B cell (primary cell): Measurements from ENCODE around the gene SNTA1. TPM values are rescaled to one million over a fixed set of nuclear protein-coding genes. Genes with fewer than 3 reads are reported as not detected.

Experiments used
- ATAC-seq: fragments of 200-7000 bp; cut with Tn5 transposase; one replicate; pipeline ENCODE4 v1.10.0; 2021; ENCODE audit warnings: low read depth, mild to moderate bottlenecking, moderate number of reproducible peaks, moderate library complexity
- CTCF ChIA-PET: fragments of 350-600 bp; sonication (Branson Sonifier 250); formaldehyde crosslinking; loops from one replicate; lab custom pipeline; 2021; ENCODE audit warnings: antibody characterized with exemption, inconsistent platforms; lab: Charles Lee
- POLR2A ChIA-PET: fragments of 350-600 bp; sonication (Branson Sonifier 250); formaldehyde crosslinking; loops from one replicate; lab custom pipeline; 2021; ENCODE audit warnings: antibody characterized with exemption; lab: Charles Lee
- DNase-seq: peaks from one replicate; pipeline ENCODE4 v3.0.0; 2013
- H2AFZ ChIP-seq: 2 replicates; pipeline ENCODE4 v1.6.1; 2012; ENCODE audit warnings: mild to moderate bottlenecking, low read depth, low read length; ENCODE audit not compliant: insufficient read depth, poor library complexity, severe bottlenecking
- H3K27ac ChIP-seq, 2 donors: 1 replicate in 1 of 2; 2 replicates in 1 of 2; pipeline ENCODE4 v1.5.1; 2012 to 2013; ENCODE audit warnings: low read length in 2 of 2, mild to moderate bottlenecking in 2 of 2, moderate library complexity in 1 of 2
- H3K27me3 ChIP-seq, 4 experiments: fragments of 200-600 bp in 1 of 4; sonication (generic) in 1 of 4; replicated peaks in 1 of 4; 1 replicate in 2 of 4; 2 replicates in 2 of 4; pipeline versions ENCODE4 v1.6.1 to v1.7.0; 2013 to 2016; ENCODE audit warnings: low read length in 3 of 4, mild to moderate bottlenecking in 2 of 4, mixed read lengths in 1 of 4, moderate library complexity in 1 of 4; ENCODE audit not compliant: insufficient read depth in 4 of 4, control insufficient read depth in 3 of 4; ENCODE audit errors: control extremely low read depth in 1 of 4
- H3K36me3 ChIP-seq, 2 experiments: replicated peaks in 1 of 2; 1 replicate in 1 of 2; 2 replicates in 1 of 2; pipeline versions ENCODE4 v1.6.1 to v1.7.1; 2013; ENCODE audit warnings: low read length in 1 of 2; ENCODE audit not compliant: insufficient read depth in 2 of 2, control insufficient read depth in 1 of 2; ENCODE audit errors: control extremely low read depth in 1 of 2, extremely low read depth in 1 of 2
- H3K4me1 ChIP-seq, 2 donors: fragments of 200-600 bp in 1 of 2; sonication (generic) in 1 of 2; 1 replicate in 1 of 2; 2 replicates in 1 of 2; pipeline versions ENCODE4 v1.5.1 to v1.6.1; 2013 to 2017; ENCODE audit warnings: low read length in 2 of 2; ENCODE audit not compliant: control insufficient read depth in 2 of 2, insufficient read depth in 2 of 2
- H3K4me2 ChIP-seq: replicated peaks from 2 replicates; pipeline ENCODE3; 2012; ENCODE audit warnings: mild to moderate bottlenecking, low read depth, low read length; ENCODE audit not compliant: poor library complexity, severe bottlenecking
- H3K4me3 ChIP-seq, 5 experiments: fragments of 200-600 bp in 1 of 5; sonication (generic) in 1 of 5; 1 replicate in 3 of 5; 2 replicates in 2 of 5; pipeline versions ENCODE4 v1.5.1 to v1.7.0; 2011 to 2016; ENCODE audit warnings: low read length in 4 of 5, mild to moderate bottlenecking in 4 of 5, low read depth in 2 of 5, control low read depth in 1 of 5, moderate library complexity in 1 of 5; ENCODE audit not compliant: insufficient read depth in 1 of 5; ENCODE audit errors: control extremely low read depth in 1 of 5, extremely low read depth in 1 of 5
- H3K79me2 ChIP-seq: fragments of 200-600 bp; sonication (generic); one replicate; pipeline ENCODE4 v1.6.0; 2016; ENCODE audit warnings: low read length; ENCODE audit not compliant: control insufficient read depth, insufficient read depth
- H3K9ac ChIP-seq: fragments of 200-600 bp; sonication (generic); 2 replicates; pipeline ENCODE4 v1.6.1; 2017; ENCODE audit warnings: mild to moderate bottlenecking, low read length, moderate library complexity
- H3K9me3 ChIP-seq, 3 donors: one replicate each; pipeline versions ENCODE4 v1.6.1 to v1.7.1; 2013; ENCODE audit warnings: low read length in 2 of 3; ENCODE audit not compliant: control insufficient read depth in 2 of 3, insufficient read depth in 1 of 3; ENCODE audit errors: control extremely low read depth in 1 of 3
- H4K20me1 ChIP-seq: 2 replicates; pipeline ENCODE4 v1.6.0; 2012; ENCODE audit warnings: mild to moderate bottlenecking, low read length; ENCODE audit not compliant: insufficient read depth, control insufficient read depth, poor library complexity, severe bottlenecking
- H3K27ac Mint-ChIP-seq: one replicate; pipeline ENCODE4 v1.8.0; 2021; ENCODE audit warnings: mixed read lengths
- H3K27me3 Mint-ChIP-seq: one replicate; pipeline ENCODE4 v1.8.0; 2021; ENCODE audit warnings: mixed read lengths
- H3K4me1 Mint-ChIP-seq: one replicate; pipeline ENCODE4 v1.8.0; 2021; ENCODE audit warnings: mixed read lengths
- H3K4me3 Mint-ChIP-seq: one replicate; pipeline ENCODE4 v1.8.0; 2021; ENCODE audit warnings: mixed read lengths
- H3K9me3 Mint-ChIP-seq: one replicate; pipeline ENCODE4 v1.8.0; 2022; ENCODE audit warnings: mixed read lengths; ENCODE audit not compliant: insufficient read depth
- CTCF ChIP-seq: fragments of 200-600 bp; IDR thresholded peaks from one replicate; pipeline ENCODE4 v1.8.0; 2022; ENCODE audit warnings: antibody characterized with exemption, mild to moderate bottlenecking
- EZH2 ChIP-seq: IDR thresholded peaks from 2 replicates; pipeline ENCODE4 v1.6.1; 2012; ENCODE audit warnings: borderline replicate concordance, low read depth, mild to moderate bottlenecking, moderate library complexity, low read length; ENCODE audit not compliant: insufficient read depth, poor library complexity, severe bottlenecking
- WGBS: methylation state at CpG from one replicate; pipeline ENCODE4 v1.1.5; 2013; ENCODE audit warnings: missing lambda C conversion rate; ENCODE audit not compliant: insufficient coverage; 5-methylcytosine and 5-hydroxymethylcytosine counted together
- intact Hi-C: fragments of 100-400 bp; cut with micrococcal nuclease; formaldehyde crosslinking; loops from one replicate; pipeline ENCODE4 v1.10.0; 2022
- polyA plus RNA-seq: library from polyadenylated mRNA; depleted of rRNA; stranded (reverse); fragments of >200 nt; gene quantifications from 2 replicates; pipeline ENCODE4 v1.2.3, GENCODE V29; 2012
- total RNA-seq, 2 donors: library from RNA; stranded (reverse); fragments of 120-200 nt in 1 of 2; gene quantifications; 1 replicate in 1 of 2; 2 replicates in 1 of 2; pipeline versions ENCODE4 v1.2.3 to v1.2.4, GENCODE V29; 2013 to 2022

Gene SNTA1
- total and polyA plus RNA-seq, 2 donors (not counting 1 experiment from before 2014, with no cell fraction given) = 7.0 to 9.9 TPM

DNA sequence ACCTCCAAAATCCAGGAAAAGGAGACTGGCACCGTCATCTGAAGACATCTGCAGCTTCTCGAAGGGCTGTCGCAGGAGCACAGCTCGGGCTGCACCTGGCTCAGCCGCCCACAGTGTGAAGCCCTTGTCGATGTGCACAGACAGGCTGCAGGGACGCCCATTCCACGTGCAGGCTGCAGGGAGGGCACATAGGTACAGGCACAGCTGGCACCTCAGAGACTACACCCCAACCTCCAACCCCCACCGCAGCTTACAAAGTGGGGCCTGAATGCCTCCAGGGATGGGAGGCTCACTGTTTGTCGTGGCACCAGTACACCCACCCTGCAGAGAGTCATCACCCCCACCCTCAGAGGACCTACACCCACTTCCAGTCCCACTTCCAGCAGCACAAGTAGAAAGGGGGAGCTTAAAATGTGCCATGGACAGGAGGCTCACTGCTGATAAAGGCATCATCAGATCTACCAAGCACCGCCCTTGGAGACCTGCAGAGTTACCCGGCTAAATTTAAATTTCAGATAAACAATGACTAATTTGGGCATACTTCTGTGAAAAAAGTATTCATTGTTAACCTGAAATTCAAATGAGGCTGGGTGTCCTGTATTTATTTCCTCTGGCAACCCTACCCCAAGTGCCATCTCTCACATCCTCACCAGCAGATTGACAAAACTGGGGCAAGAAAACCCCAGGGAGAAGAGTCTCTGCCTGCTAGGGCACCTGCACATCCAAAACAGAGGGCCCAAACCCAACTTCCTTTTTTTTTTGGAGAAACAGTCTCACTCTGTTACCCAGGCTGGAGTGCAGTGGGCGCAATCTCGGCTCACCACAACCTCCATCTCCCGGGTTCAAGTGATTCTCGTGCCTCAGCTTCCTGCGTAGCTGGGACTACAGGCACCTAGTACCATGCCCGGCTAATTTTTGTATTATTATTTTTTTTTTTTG is 34.6 kb downstream of the SNTA1 start:
- no peaks in the 10 kb centered on the region for H4K20me1 ChIP-seq
- Mint-ChIP-seq H3K27ac (peak overlapping the region; percentile 96), H3K4me3 (peak overlapping the region; percentile 81), H3K27me3 (no peaks in the 10 kb centered on the region), H3K4me1 (peaks cover 46% of the 10 kb centered on the region), H3K9me3 (no peaks in the 10 kb centered on the region)
- ATAC-seq = peak; percentile 90
- no peaks in the 10 kb centered on the region for H3K79me2 ChIP-seq
- H3K27me3 ChIP-seq = no peaks in the 10 kb centered on the region
- peak overlapping the region; percentile 57 to 75 for H3K27ac ChIP-seq
- peaks cover 26 to 43% of the 10 kb centered on the region in 2 donors for H3K4me1 ChIP-seq
- DNase-seq = peak; percentile 83
- WGBS = 11% methylated on average over 10 of the region's 18 CpGs
- H3K9me3 ChIP-seq = no peaks in the 10 kb centered on the region
- no peaks in the 10 kb centered on the region for H3K36me3 ChIP-seq
- intact Hi-C loops = loop anchor here (1.0 to 5.0 kb wide), 5 partner anchors 8 to 368 kb away; partner anchors contain the start of genes CBFA2T2, CDK5RAP1, E2F1 and SNTA1
- H3K4me2 ChIP-seq = peak overlapping the region; percentile 78
- H3K9ac ChIP-seq = peak overlapping the region; percentile 54
- peak overlapping the region in 3 of 5 experiments; percentile 25 to 35 (median 29) for H3K4me3 ChIP-seq
- CTCF ChIA-PET = interaction anchor here (1.4 to 3.3 kb wide), 4 partner anchors 7 to 48 kb away, joined by 3 to 20 read pairs (median 7); partner anchors contain the start of genes CDK5RAP1 and SNTA1
- TF ChIP-seq CTCF = no peak
- no peak for TF ChIP-seq EZH2
- POLR2A ChIA-PET = interaction anchor here (0.7 to 1.7 kb wide), 5 partner anchors 7 to 323 kb away, joined by 3 to 8 read pairs (median 3); partner anchors contain the start of genes CDK5RAP1, SNTA1 and ZNF341
- peak overlapping the region; percentile 53 for H2AFZ ChIP-seq
